Measurements from ENCODE around the gene ATP11A. TPM values are rescaled to one million over a fixed set of nuclear protein-coding genes. Genes with fewer than 3 reads are reported as not detected.

ATP11A gene
- total RNA-seq, 1 donor from 2014 or later = 211 TPM

- Mint-ChIP-seq H3K36me3 (ENCODE audit: low read depth, unreplicated experiment) (no peaks in the 10 kb centered on the region), H3K27me3 (ENCODE audit: unreplicated experiment) (peaks cover 10% of the 10 kb centered on the region), H3K4me3 (ENCODE audit: unreplicated experiment) (no peak overlapping the region), H3K27ac (ENCODE audit: unreplicated experiment) (no peak overlapping the region), H3K4me1 (ENCODE audit: unreplicated experiment) (peaks cover 5% of the 10 kb centered on the region), H3K9me3 (ENCODE audit: unreplicated experiment) (no peaks in the 10 kb centered on the region)
- no peak for DNase-seq (ENCODE audit: low spot score)
- TF ChIP-seq CTCF (IDR thresholded peaks at IDR 0.05; ENCODE audit: unreplicated experiment) = no peak
Observed at GRCh38 chr13:112912726-112913440, 223.0 kb downstream of the ATP11A start.

DNA sequence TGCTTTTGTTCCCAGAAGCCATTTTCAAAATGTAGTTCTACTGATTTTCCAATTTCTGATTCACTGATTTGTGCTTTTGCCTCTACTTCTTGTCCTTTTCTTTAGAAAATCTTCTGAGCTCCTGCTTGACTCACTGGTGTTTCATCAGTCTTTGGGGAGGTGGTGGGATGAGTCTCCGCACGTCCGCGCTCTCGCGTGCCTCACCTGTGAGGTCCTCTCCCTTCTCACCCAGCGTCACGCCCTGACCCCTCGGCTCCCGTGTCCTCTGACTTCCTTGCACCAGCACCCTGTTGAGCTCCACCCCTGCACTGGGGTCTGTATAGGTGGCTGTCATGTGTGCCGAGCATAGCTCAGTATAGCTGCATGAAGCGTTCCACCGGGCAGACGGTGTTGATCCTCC lies 226.5 kb downstream of the ATP11A start:
- Mint-ChIP-seq H3K27me3 (ENCODE audit: unreplicated experiment) (peaks cover 12% of the 10 kb centered on the region), H3K4me3 (ENCODE audit: unreplicated experiment) (no peak overlapping the region), H3K4me1 (ENCODE audit: unreplicated experiment) (peaks cover 22% of the 10 kb centered on the region), H3K36me3 (ENCODE audit: low read depth, unreplicated experiment) (no peaks in the 10 kb centered on the region), H3K9me3 (ENCODE audit: unreplicated experiment) (no peaks in the 10 kb centered on the region), H3K27ac (ENCODE audit: unreplicated experiment) (no peak overlapping the region)
- no peak for TF ChIP-seq CTCF (IDR thresholded peaks at IDR 0.05; ENCODE audit: unreplicated experiment)
- DNase-seq (ENCODE audit: low spot score) = no peak

DNA sequence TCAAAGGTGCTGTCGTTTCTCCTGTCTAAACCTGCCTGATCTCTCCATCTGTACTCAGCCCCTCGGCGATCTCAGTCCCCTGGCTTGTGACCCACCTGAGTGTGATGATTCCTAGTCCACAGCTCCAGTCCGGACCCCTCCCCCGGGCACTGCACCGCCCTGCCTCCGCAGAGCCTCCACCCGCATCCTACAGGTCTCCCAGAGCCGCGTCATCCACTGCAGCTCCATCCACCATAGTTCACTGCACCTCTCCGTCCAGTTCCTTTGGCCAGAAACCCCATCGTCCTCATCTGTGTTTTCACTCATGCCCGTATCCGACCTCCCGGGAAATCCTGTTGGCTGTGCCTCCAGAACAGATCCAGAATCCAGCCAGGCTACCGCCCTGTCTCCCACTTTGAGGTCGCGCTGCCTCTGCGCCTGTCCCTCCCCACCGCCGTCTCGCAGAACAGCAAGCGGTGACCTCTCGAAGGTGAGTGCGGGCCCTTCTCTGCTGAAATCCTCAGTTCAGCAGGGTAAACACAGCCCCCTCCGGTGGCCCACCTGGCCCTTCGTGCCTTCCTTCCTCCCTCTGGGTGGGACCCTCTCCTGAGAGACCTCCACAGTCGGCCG lies 227.3 kb downstream of the ATP11A start:
- Mint-ChIP-seq H3K4me3 (ENCODE audit: unreplicated experiment) (no peak overlapping the region), H3K27ac (ENCODE audit: unreplicated experiment) (no peak overlapping the region), H3K27me3 (ENCODE audit: unreplicated experiment) (peaks cover 11% of the 10 kb centered on the region), H3K4me1 (ENCODE audit: unreplicated experiment) (peaks cover 22% of the 10 kb centered on the region), H3K9me3 (ENCODE audit: unreplicated experiment) (no peaks in the 10 kb centered on the region), H3K36me3 (ENCODE audit: low read depth, unreplicated experiment) (no peaks in the 10 kb centered on the region)
- TF ChIP-seq CTCF (IDR thresholded peaks at IDR 0.05; ENCODE audit: unreplicated experiment) = no peak
- no peak for DNase-seq (ENCODE audit: low spot score)

GRCh38 chr13:112917737-112918136 lies 227.9 kb downstream of the ATP11A start:
- DNase-seq (ENCODE audit: low spot score) = no peak
- H3K36me3 Mint-ChIP-seq (ENCODE audit: low read depth, unreplicated experiment) = no peaks in the 10 kb centered on the region
- H3K4me3 Mint-ChIP-seq (ENCODE audit: unreplicated experiment) = no peak overlapping the region
- peaks cover 22% of the 10 kb centered on the region for H3K4me1 Mint-ChIP-seq (ENCODE audit: unreplicated experiment)
- TF ChIP-seq CTCF (IDR thresholded peaks at IDR 0.05; ENCODE audit: unreplicated experiment) = no peak
- H3K27me3 Mint-ChIP-seq (ENCODE audit: unreplicated experiment) = peaks cover 11% of the 10 kb centered on the region
- H3K27ac Mint-ChIP-seq (ENCODE audit: unreplicated experiment) = no peak overlapping the region
- no peaks in the 10 kb centered on the region for H3K9me3 Mint-ChIP-seq (ENCODE audit: unreplicated experiment)

GRCh38 chr13:112918266-112918665 lies 228.4 kb downstream of the ATP11A start:
- DNase-seq (ENCODE audit: low spot score) = no peak
- no peak overlapping the region for H3K4me3 Mint-ChIP-seq (ENCODE audit: unreplicated experiment)
- peaks cover 22% of the 10 kb centered on the region for H3K4me1 Mint-ChIP-seq (ENCODE audit: unreplicated experiment)
- no peak overlapping the region for H3K27ac Mint-ChIP-seq (ENCODE audit: unreplicated experiment)
- peaks cover 11% of the 10 kb centered on the region for H3K27me3 Mint-ChIP-seq (ENCODE audit: unreplicated experiment)
- no peaks in the 10 kb centered on the region for H3K9me3 Mint-ChIP-seq (ENCODE audit: unreplicated experiment)
- H3K36me3 Mint-ChIP-seq (ENCODE audit: low read depth, unreplicated experiment) = no peaks in the 10 kb centered on the region
- TF ChIP-seq CTCF (IDR thresholded peaks at IDR 0.05; ENCODE audit: unreplicated experiment) = no peak

All from endothelial cell (in vitro differentiated cells).